Fibroblast of lung (primary cell): Measurements from ENCODE around the gene FRS2. TPM values are rescaled to one million over a fixed set of nuclear protein-coding genes. Genes with fewer than 3 reads are reported as not detected.
A peak's percentile ranks its signal among the peaks of the same experiment; 100 is the strongest.

ENCODE experiments used
- DNase-seq, 2 donors: peaks; one replicate each; pipeline versions ENCODE4 v3.0.0 to v3.0.0-alpha.2; 2010; ENCODE audit warnings: low read depth in 2 of 2
- H2AFZ ChIP-seq: 2 replicates; pipeline ENCODE4 v1.5.1; 2012; ENCODE audit warnings: low read length, control low read depth, inconsistent platforms
- H3K27ac ChIP-seq: 2 replicates; pipeline ENCODE4 v1.5.1; 2011; ENCODE audit warnings: low read length, control low read depth; ENCODE audit not compliant: insufficient read depth
- H3K27me3 ChIP-seq: 2 replicates; pipeline ENCODE4 v1.5.1; 2011; ENCODE audit warnings: mild to moderate bottlenecking, low read length; ENCODE audit not compliant: control insufficient read depth, insufficient read depth
- H3K36me3 ChIP-seq: 2 replicates; pipeline ENCODE4 v1.5.1; 2011; ENCODE audit warnings: low read length; ENCODE audit not compliant: control insufficient read depth, insufficient read depth
- H3K4me1 ChIP-seq: 2 replicates; pipeline ENCODE4 v1.5.1; 2011; ENCODE audit warnings: low read length; ENCODE audit not compliant: control insufficient read depth, insufficient read depth; ENCODE audit errors: extremely low read depth
- H3K4me2 ChIP-seq: 2 replicates; pipeline ENCODE4 v1.5.1; 2011; ENCODE audit warnings: low read length, control low read depth; ENCODE audit not compliant: insufficient read depth; ENCODE audit errors: extremely low read depth
- H3K4me3 ChIP-seq, 4 experiments: fragments of 200-600 bp in 1 of 4; sonication (generic) in 1 of 4; replicated peaks in 1 of 4; 2 replicates each; pipeline ENCODE4 v1.5.1; 2011 to 2016; ENCODE audit warnings: low read length in 4 of 4, low read depth in 3 of 4, mild to moderate bottlenecking in 3 of 4, control low read depth in 2 of 4, inconsistent platforms in 1 of 4, mixed read lengths in 1 of 4; ENCODE audit not compliant: insufficient read depth in 1 of 4; ENCODE audit errors: control extremely low read depth in 1 of 4
- H3K79me2 ChIP-seq: 2 replicates; pipeline ENCODE4 v1.5.1; 2012; ENCODE audit warnings: mild to moderate bottlenecking, low read length, inconsistent platforms; ENCODE audit not compliant: control insufficient read depth, insufficient read depth
- H3K9ac ChIP-seq: 2 replicates; pipeline ENCODE4 v1.5.1; 2011; ENCODE audit warnings: mild to moderate bottlenecking, low read length, control low read depth; ENCODE audit not compliant: insufficient read depth
- H3K9me3 ChIP-seq: 2 replicates; pipeline ENCODE4 v1.5.1; 2012; ENCODE audit warnings: low read depth, low read length; ENCODE audit not compliant: control insufficient read depth, insufficient read depth
- H4K20me1 ChIP-seq: 2 replicates; pipeline ENCODE4 v1.5.1; 2011; ENCODE audit warnings: low read length; ENCODE audit not compliant: control insufficient read depth, insufficient read depth; ENCODE audit errors: extremely low read depth
- EZH2 ChIP-seq: IDR thresholded peaks from 2 replicates; pipeline ENCODE4 v1.5.1; 2012; ENCODE audit warnings: low read length, control low read depth, mild to moderate bottlenecking; ENCODE audit errors: missing control alignments
- polyA plus RNA-seq, 2 donors: library from polyadenylated mRNA; depleted of rRNA in 1 of 2; stranded (reverse) in 1 of 2; unstranded in 1 of 2; fragments of >200 nt; gene quantifications; 2 replicates each; pipeline ENCODE4 v1.2.1, GENCODE V29; 2011 to 2012; ENCODE audit warnings: missing spikeins in 1 of 2
- total RNA-seq: library from RNA; depleted of rRNA; stranded (reverse); fragments of >200 nt; gene quantifications from 2 replicates; pipeline ENCODE4 v1.2.1, GENCODE V29; 2014
- TF ChIP-seq, protein P1 (sequence below), 2 donors: IDR thresholded peaks in 1 of 2; conservative IDR thresholded peaks in 1 of 2; 1 replicate in 1 of 2; 2 replicates in 1 of 2; pipeline ENCODE4 v1.5.1; 2011 to 2012; ENCODE audit warnings: low read length in 2 of 2, control low read depth in 1 of 2, inconsistent platforms in 1 of 2, low read depth in 1 of 2, mild to moderate bottlenecking in 1 of 2

Gene FRS2
- total and polyA plus RNA-seq, 2 donors (not counting 1 experiment from before 2014, with no cell fraction given): 37.1 to 45.9 TPM

DNA sequence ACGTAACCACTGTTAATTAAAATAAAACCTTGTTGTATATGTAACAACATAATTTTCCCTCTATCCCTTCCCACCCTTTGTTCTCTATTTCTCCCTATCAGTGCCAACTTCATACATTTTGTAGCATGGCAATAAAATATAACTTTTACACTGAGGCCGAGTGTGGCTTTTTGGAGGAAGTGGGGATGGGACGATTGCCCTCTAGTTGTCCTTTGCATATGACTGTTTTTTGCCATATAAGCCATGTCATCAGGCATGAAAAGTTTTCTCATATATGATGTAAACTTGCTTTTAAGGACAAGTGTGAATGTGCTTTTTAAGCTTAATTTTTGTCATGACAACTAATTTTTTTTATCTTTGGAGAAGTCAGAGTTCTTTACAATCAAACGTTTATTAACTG, 108.8 kb downstream of the FRS2 start:
- Histone ChIP-seq H3K27me3 (no peaks in the 10 kb centered on the region), H2AFZ (no peak overlapping the region), H3K27ac (no peak overlapping the region), H3K9ac (no peak overlapping the region), H4K20me1 (no peaks in the 10 kb centered on the region), H3K4me3 (no peak overlapping the region), H3K36me3 (peaks cover 4% of the 10 kb centered on the region), H3K9me3 (no peaks in the 10 kb centered on the region), H3K79me2 (no peaks in the 10 kb centered on the region), H3K4me1 (no peaks in the 10 kb centered on the region), H3K4me2 (no peak overlapping the region)
- no peak for DNase-seq
- TF ChIP-seq, protein P1, sequence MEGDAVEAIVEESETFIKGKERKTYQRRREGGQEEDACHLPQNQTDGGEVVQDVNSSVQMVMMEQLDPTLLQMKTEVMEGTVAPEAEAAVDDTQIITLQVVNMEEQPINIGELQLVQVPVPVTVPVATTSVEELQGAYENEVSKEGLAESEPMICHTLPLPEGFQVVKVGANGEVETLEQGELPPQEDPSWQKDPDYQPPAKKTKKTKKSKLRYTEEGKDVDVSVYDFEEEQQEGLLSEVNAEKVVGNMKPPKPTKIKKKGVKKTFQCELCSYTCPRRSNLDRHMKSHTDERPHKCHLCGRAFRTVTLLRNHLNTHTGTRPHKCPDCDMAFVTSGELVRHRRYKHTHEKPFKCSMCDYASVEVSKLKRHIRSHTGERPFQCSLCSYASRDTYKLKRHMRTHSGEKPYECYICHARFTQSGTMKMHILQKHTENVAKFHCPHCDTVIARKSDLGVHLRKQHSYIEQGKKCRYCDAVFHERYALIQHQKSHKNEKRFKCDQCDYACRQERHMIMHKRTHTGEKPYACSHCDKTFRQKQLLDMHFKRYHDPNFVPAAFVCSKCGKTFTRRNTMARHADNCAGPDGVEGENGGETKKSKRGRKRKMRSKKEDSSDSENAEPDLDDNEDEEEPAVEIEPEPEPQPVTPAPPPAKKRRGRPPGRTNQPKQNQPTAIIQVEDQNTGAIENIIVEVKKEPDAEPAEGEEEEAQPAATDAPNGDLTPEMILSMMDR (conservative IDR thresholded peaks at IDR 0.05 in 1 of 2, IDR thresholded peaks at IDR 0.05 in 1 of 2; ENCODE audit: low read depth in 1 of 2, low read length in 2 of 2): no peak
- no peak for TF ChIP-seq EZH2

DNA sequence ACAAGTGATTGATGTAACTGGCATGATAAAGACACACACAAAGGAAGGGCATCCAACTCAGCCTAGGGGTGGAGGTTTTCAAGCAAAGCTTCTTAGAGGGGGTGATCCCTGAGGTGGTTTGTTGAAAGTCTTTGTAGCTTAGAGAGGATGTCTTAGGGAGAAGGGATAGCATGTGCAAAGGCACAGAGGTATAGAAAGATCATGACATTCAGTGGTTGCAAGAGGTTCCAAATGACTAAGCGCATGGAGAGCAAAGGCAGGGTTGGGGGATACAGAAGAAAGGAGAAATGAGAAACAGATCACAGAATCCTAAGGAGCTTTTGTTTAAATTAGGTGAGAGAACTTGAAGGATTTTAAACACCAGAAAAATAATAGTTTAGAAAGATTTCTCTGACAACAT, 109.9 kb downstream of the FRS2 start:
- Histone ChIP-seq H4K20me1 (no peaks in the 10 kb centered on the region), H3K27me3 (no peaks in the 10 kb centered on the region), H3K27ac (no peak overlapping the region), H2AFZ (no peak overlapping the region), H3K4me1 (no peaks in the 10 kb centered on the region), H3K36me3 (no peaks in the 10 kb centered on the region), H3K9me3 (no peaks in the 10 kb centered on the region), H3K9ac (no peak overlapping the region), H3K4me2 (no peak overlapping the region), H3K79me2 (no peaks in the 10 kb centered on the region), H3K4me3 (no peak overlapping the region)
- DNase-seq: no peak
- TF ChIP-seq, protein P1 (conservative IDR thresholded peaks at IDR 0.05 in 1 of 2, IDR thresholded peaks at IDR 0.05 in 1 of 2; ENCODE audit: low read depth in 1 of 2, low read length in 2 of 2): no peak
- TF ChIP-seq EZH2: no peak

GRCh38 chr12:69583203-69583602, 113.0 kb downstream of the FRS2 start:
- Histone ChIP-seq H3K4me2 (no peak overlapping the region), H3K27ac (no peak overlapping the region), H3K4me3 (no peak overlapping the region), H3K36me3 (peaks cover 2% of the 10 kb centered on the region), H3K9ac (no peak overlapping the region), H2AFZ (no peak overlapping the region), H4K20me1 (no peaks in the 10 kb centered on the region), H3K79me2 (peaks cover 13% of the 10 kb centered on the region), H3K4me1 (no peaks in the 10 kb centered on the region), H3K27me3 (no peaks in the 10 kb centered on the region), H3K9me3 (no peaks in the 10 kb centered on the region)
- TF ChIP-seq EZH2: no peak
- TF ChIP-seq, protein P1 (conservative IDR thresholded peaks at IDR 0.05 in 1 of 2, IDR thresholded peaks at IDR 0.05 in 1 of 2; ENCODE audit: low read depth in 1 of 2, low read length in 2 of 2): peak in 1 of 2 donors; percentile 7
- no peak for DNase-seq
